GM19025 (cell line): Measurements from ENCODE around the gene TTC34.
"Not testable (repeated sequence)": the region's sequence is repeated elsewhere in the genome, so short reads cannot be mapped to it uniquely, and the experiment has no call there.

ENCODE experiments used
- ATAC-seq: cut with Tn5 transposase; IDR thresholded peaks from one replicate; pipeline ENCODE4 v1.9.1; 2021; ENCODE audit warnings: mild to moderate bottlenecking, low read depth, moderate library complexity; ENCODE audit not compliant: unreplicated experiment

TTC34 gene

GRCh38 chr1:2631136-2632050, 170.1 kb downstream of the TTC34 start:
- no peak for ATAC-seq

GRCh38 chr1:2630498-2631135, 170.9 kb downstream of the TTC34 start:
- ATAC-seq, result no peak

GRCh38 chr1:2629627-2630497, 171.6 kb downstream of the TTC34 start:
- no peak for ATAC-seq

- no peak for ATAC-seq
Observed at GRCh38 chr1:2628933-2629626, 172.4 kb downstream of the TTC34 start.

- ATAC-seq, result no peak
Observed at GRCh38 chr1:2628191-2628932, 173.1 kb downstream of the TTC34 start.

- no peak for ATAC-seq
Observed at GRCh38 chr1:2627746-2628145, 173.7 kb downstream of the TTC34 start.

- not testable (repeated sequence) for ATAC-seq
Observed at GRCh38 chr1:2625748-2626147, 175.7 kb downstream of the TTC34 start.

- ATAC-seq, result no peak
Observed at GRCh38 chr1:2625311-2625710, 176.2 kb downstream of the TTC34 start.

GRCh38 chr1:2624735-2625300, 176.7 kb downstream of the TTC34 start:
- ATAC-seq, result no peak

- no peak for ATAC-seq
Observed at GRCh38 chr1:2623571-2624337, 177.7 kb downstream of the TTC34 start.

GRCh38 chr1:2617971-2618470, 183.5 kb downstream of the TTC34 start:
- ATAC-seq, result no peak

GRCh38 chr1:2614145-2614544, 187.3 kb downstream of the TTC34 start:
- no peak for ATAC-seq

GRCh38 chr1:2612591-2613365, 188.7 kb downstream of the TTC34 start:
- ATAC-seq, result no peak

- no peak for ATAC-seq
Observed at GRCh38 chr1:2611621-2612437, 189.7 kb downstream of the TTC34 start.

- ATAC-seq, result no peak
Observed at GRCh38 chr1:2611031-2611501, 190.4 kb downstream of the TTC34 start.

- ATAC-seq, result no peak
Observed at GRCh38 chr1:2610036-2610959, 191.2 kb downstream of the TTC34 start.
